A549 (cell line): ENCODE data around the gene PRKG1. TPM values are rescaled to one million over a fixed set of nuclear protein-coding genes. Genes with fewer than 3 reads are reported as not detected.

Source experiments
- ATAC-seq, 2 experiments: fragments of 200-7000 bp in 1 of 2; fragments of >200 bp in 1 of 2; cut with Nextera tagmentation in 1 of 2; cut with Tn5 transposase in 1 of 2; 3 replicates each; pipeline versions ENCODE4 v1.8.0 to v1.9.1; 2018 to 2020; ENCODE audit warnings: mild to moderate bottlenecking in 1 of 2, moderate library complexity in 1 of 2
- CTCF ChIA-PET: fragments of 300-600 bp; sonication (Branson Sonifier 250); formaldehyde crosslinking; extraction: SDS; loops from one replicate; lab custom pipeline; 2021; ENCODE audit warnings: antibody characterized with exemption, inconsistent platforms; lab: Yijun Ruan, JAX
- POLR2A ChIA-PET: fragments of 350-600 bp; formaldehyde crosslinking; extraction: SDS; loops from one replicate; lab custom pipeline; 2021; ENCODE audit warnings: antibody characterized with exemption, inconsistent platforms; lab: Yijun Ruan, JAX
- DNase-seq, 2 experiments: peaks; one replicate each; pipeline versions ENCODE4 v3.0.0 to v3.0.0-alpha.2; 2011 to 2016; ENCODE audit warnings: low read depth in 1 of 2, low spot score in 1 of 2
- FAIRE-seq: peaks from 2 replicates; lab custom pipeline; 2011; peaks lifted over from hg19 to GRCh38; lab: Jason Lieb, UNC
- H3K27ac ChIP-seq, 2 experiments: fragments of >200 bp; sonication (Bioruptor Twin); formaldehyde crosslinking; 3 replicates each; pipeline ENCODE4 v1.5.1; 2016 to 2017
- H3K4me1 ChIP-seq: fragments of >200 bp; sonication (Bioruptor Twin); formaldehyde crosslinking; 3 replicates; pipeline ENCODE4 v1.6.1; 2016
- H3K4me2 ChIP-seq: fragments of >200 bp; sonication (Bioruptor Twin); formaldehyde crosslinking; 3 replicates; pipeline ENCODE4 v1.6.1; 2016
- H3K4me3 ChIP-seq: fragments of >200 bp; sonication (Bioruptor Twin); formaldehyde crosslinking; 3 replicates; pipeline ENCODE4 v1.5.1; 2016
- H3K9me3 ChIP-seq: fragments of >200 bp; sonication (Bioruptor Twin); formaldehyde crosslinking; 3 replicates; pipeline ENCODE4 v1.6.1; 2016
- BHLHE40 ChIP-seq: IDR thresholded peaks from 2 replicates; pipeline ENCODE4 v1.6.1; 2012; ENCODE audit warnings: low read depth, low read length, inconsistent platforms
- CEBPB ChIP-seq, 2 experiments: fragments of >200 bp in 1 of 2; sonication (Bioruptor Twin) in 1 of 2; formaldehyde crosslinking in 1 of 2; IDR thresholded peaks; 2 replicates each; pipeline ENCODE4 v1.6.1; 2012 to 2016
- FOXS1 ChIP-seq: fragments of 250-450 bp; sonication (Bioruptor Pico); IDR thresholded peaks from 2 replicates; pipeline ENCODE4 v1.5.0; 2020; ENCODE audit warnings: mild to moderate bottlenecking, moderate library complexity
- GATA3 ChIP-seq: IDR thresholded peaks from 2 replicates; pipeline ENCODE4 v1.6.1; 2012; ENCODE audit warnings: borderline replicate concordance
- HEYL ChIP-seq: fragments of 250-450 bp; sonication (Bioruptor Pico); IDR thresholded peaks from 2 replicates; pipeline ENCODE4 v1.8.0; 2021; ENCODE audit warnings: mild to moderate bottlenecking, moderate library complexity
- HOXB5 ChIP-seq: fragments of 250-450 bp; sonication (Bioruptor Pico); IDR thresholded peaks from 2 replicates; pipeline ENCODE4 v1.5.0; 2020; ENCODE audit warnings: mild to moderate bottlenecking, moderate library complexity
- KDM5A ChIP-seq: fragments of 200-600 bp; sonication (generic); IDR thresholded peaks from 2 replicates; pipeline ENCODE4 v1.6.1; 2016; ENCODE audit warnings: antibody characterized with exemption, mild to moderate bottlenecking
- MAFK ChIP-seq: fragments of 450-650 bp; IDR thresholded peaks from 2 replicates; pipeline ENCODE4 v1.6.1; 2014; ENCODE audit not compliant: partially characterized antibody
- MYC ChIP-seq: IDR thresholded peaks from 2 replicates; pipeline ENCODE4 v1.6.1; 2012; ENCODE audit warnings: mild to moderate bottlenecking, inconsistent platforms, low read length, improper control_type of control experiment, borderline replicate concordance
- NFE2L2 ChIP-seq: fragments of 150-350 bp; conservative IDR thresholded peaks from 2 replicates; pipeline ENCODE4 v1.6.1; 2014; ENCODE audit warnings: low read length
- NPAS2 ChIP-seq: fragments of 250-450 bp; sonication (Bioruptor Pico); IDR thresholded peaks from 2 replicates; pipeline ENCODE4 v1.8.0; 2022; ENCODE audit warnings: mild to moderate bottlenecking, moderate library complexity, borderline replicate concordance
- POLR2A ChIP-seq: IDR thresholded peaks from 2 replicates; pipeline ENCODE4 v1.6.1; 2012; ENCODE audit warnings: mild to moderate bottlenecking, low read length
- POLR2AphosphoS2 ChIP-seq: conservative IDR thresholded peaks from 2 replicates; pipeline ENCODE4 v1.6.1; 2012; ENCODE audit warnings: low read length, improper control_type of control experiment, inconsistent platforms
- RCOR1 ChIP-seq: fragments of 150-350 bp; IDR thresholded peaks from 2 replicates; pipeline ENCODE4 v1.6.1; 2014; ENCODE audit warnings: antibody characterized with exemption, low read length, low read depth
- ZSCAN20 ChIP-seq: fragments of 250-450 bp; sonication (Bioruptor Pico); IDR thresholded peaks from 2 replicates; pipeline ENCODE4 v1.8.0; 2022; ENCODE audit warnings: mild to moderate bottlenecking, moderate library complexity
- WGBS: methylation state at CpG from one replicate; pipeline ENCODE4 v1.1.6; 2017; ENCODE audit errors: missing lambda C conversion rate; 5-methylcytosine and 5-hydroxymethylcytosine counted together
- polyA plus RNA-seq, 4 experiments: library from polyadenylated mRNA; depleted of rRNA in 3 of 4; stranded (reverse); fragments of >200 nt; fragmentation: RNase III in 1 of 4; extraction: RNeasy Plus Mini Kit Qiagen cat#74134 plus additional on column Dnase treatment in 1 of 4; gene quantifications; 2 replicates in 3 of 4; 3 replicates in 1 of 4; pipeline ENCODE4 v1.2.3, GENCODE V29; 2011 to 2017
- TF ChIP-seq, protein P1 (sequence below): fragments of 200-600 bp; sonication (generic); IDR thresholded peaks from 2 replicates; pipeline ENCODE4 v1.6.1; 2016; ENCODE audit warnings: antibody characterized with exemption, mild to moderate bottlenecking, moderate library complexity
- TF ChIP-seq, protein P2 (sequence below): IDR thresholded peaks from 2 replicates; pipeline ENCODE4 v1.6.1; 2012
- TF ChIP-seq, protein P3 (sequence below): fragments of 450-650 bp; IDR thresholded peaks from 2 replicates; pipeline ENCODE4 v1.6.1; 2014; ENCODE audit warnings: antibody characterized with exemption
- TF ChIP-seq, protein P4 (sequence below): fragments of 250-450 bp; sonication (Bioruptor Pico); IDR thresholded peaks from 2 replicates; pipeline ENCODE4 v1.5.0; 2020; ENCODE audit warnings: low read depth, mild to moderate bottlenecking, moderate library complexity

Gene PRKG1
- polyA plus RNA-seq, 2 of the 4 experiments (the other 2 are of a cell fraction): not detected

DNA sequence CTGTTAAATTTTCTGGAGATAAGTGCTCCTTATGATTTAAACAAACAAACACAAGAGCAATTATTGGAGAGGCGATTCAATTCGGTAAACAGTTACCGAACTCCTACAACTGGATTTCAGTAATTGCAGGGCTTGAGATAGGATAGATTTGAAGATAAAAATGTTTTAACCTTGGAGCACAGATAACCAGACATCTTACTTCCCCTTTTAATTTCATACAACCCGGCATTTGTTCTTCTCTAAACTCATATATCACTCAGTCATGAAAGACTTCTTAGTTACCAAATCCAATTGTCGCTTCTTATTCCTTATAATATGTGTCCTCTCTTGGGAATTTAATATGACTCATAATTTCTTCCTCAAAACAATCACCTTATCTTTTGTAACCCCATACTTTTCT is 861.1 kb downstream of the PRKG1 start:
- no peak for FAIRE-seq
- H3K4me2 ChIP-seq: no peak overlapping the region
- no peaks in the 10 kb centered on the region for H3K4me1 ChIP-seq
- H3K27ac ChIP-seq: no peak overlapping the region
- H3K9me3 ChIP-seq: no peaks in the 10 kb centered on the region
- WGBS: 21% methylated on average over 5 of the region's 5 CpGs
- H3K4me3 ChIP-seq: no peak overlapping the region
- CTCF ChIA-PET: no interaction called here
- TF ChIP-seq, protein P1, sequence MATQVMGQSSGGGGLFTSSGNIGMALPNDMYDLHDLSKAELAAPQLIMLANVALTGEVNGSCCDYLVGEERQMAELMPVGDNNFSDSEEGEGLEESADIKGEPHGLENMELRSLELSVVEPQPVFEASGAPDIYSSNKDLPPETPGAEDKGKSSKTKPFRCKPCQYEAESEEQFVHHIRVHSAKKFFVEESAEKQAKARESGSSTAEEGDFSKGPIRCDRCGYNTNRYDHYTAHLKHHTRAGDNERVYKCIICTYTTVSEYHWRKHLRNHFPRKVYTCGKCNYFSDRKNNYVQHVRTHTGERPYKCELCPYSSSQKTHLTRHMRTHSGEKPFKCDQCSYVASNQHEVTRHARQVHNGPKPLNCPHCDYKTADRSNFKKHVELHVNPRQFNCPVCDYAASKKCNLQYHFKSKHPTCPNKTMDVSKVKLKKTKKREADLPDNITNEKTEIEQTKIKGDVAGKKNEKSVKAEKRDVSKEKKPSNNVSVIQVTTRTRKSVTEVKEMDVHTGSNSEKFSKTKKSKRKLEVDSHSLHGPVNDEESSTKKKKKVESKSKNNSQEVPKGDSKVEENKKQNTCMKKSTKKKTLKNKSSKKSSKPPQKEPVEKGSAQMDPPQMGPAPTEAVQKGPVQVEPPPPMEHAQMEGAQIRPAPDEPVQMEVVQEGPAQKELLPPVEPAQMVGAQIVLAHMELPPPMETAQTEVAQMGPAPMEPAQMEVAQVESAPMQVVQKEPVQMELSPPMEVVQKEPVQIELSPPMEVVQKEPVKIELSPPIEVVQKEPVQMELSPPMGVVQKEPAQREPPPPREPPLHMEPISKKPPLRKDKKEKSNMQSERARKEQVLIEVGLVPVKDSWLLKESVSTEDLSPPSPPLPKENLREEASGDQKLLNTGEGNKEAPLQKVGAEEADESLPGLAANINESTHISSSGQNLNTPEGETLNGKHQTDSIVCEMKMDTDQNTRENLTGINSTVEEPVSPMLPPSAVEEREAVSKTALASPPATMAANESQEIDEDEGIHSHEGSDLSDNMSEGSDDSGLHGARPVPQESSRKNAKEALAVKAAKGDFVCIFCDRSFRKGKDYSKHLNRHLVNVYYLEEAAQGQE: no peak
- TF ChIP-seq ZSCAN20 (CRISPR knock-in tag) (no peak), NFE2L2 (no peak), POLR2AphosphoS2 (no peak), HEYL (CRISPR knock-in tag) (no peak), BHLHE40 (no peak), FOXS1 (CRISPR knock-in tag) (no peak), GATA3 (no peak), POLR2A (no peak)
- TF ChIP-seq, protein P2, sequence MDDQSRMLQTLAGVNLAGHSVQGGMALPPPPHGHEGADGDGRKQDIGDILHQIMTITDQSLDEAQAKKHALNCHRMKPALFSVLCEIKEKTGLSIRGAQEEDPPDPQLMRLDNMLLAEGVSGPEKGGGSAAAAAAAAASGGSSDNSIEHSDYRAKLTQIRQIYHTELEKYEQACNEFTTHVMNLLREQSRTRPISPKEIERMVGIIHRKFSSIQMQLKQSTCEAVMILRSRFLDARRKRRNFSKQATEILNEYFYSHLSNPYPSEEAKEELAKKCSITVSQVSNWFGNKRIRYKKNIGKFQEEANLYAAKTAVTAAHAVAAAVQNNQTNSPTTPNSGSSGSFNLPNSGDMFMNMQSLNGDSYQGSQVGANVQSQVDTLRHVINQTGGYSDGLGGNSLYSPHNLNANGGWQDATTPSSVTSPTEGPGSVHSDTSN: no peak
- TF ChIP-seq, all 56 proteins: peak for 0
- no peak for ATAC-seq
- DNase-seq: no peak
- POLR2A ChIA-PET: no interaction called here

DNA sequence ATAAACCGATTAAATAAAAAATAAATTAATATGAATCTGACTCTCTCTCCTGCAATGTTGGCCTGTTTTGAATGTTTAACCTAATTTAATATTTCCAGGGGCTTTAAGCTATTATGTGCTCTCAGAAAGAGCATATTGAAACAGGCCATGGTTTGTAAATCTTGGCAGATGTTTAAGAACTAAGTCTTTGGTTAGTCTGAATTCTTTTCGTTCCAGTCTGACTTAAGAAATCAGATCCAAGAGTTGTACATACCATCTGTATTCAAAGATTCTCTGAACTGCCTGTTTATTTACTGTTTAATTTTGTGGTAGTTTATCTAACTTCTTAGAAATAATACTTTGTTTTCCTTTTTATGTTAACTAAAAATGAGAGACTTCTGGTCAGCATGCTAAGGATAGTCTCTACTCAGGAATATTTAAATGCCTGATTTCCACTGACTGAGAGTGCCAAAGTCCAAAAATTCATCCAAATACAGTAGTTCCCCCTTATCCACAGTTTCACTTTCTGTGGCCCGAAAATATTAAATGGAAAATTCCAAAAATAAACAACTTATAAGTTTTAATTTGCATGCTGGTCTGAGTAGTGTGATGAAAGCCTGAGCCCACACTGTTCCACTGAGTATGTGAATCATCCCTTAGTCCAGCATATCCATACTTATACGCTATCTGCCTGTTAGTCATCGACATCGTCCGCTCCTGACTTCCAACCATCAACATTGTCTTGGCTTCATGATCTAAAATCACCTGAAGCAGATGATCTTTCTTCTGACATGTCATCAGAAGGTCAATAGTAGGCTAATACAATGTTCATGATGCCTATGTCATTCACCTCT is 863.2 kb downstream of the PRKG1 start:
- ATAC-seq (no peak), FAIRE-seq (no peak), DNase-seq (no peak)
- ChIA-PET POLR2A (no interaction called here), CTCF (no interaction called here)
- no peak overlapping the region for H3K27ac ChIP-seq
- WGBS: 37% methylated on average over 7 of the region's 7 CpGs
- no peaks in the 10 kb centered on the region for H3K4me1 ChIP-seq
- no peak overlapping the region for H3K4me3 ChIP-seq
- H3K4me2 ChIP-seq: no peak overlapping the region
- H3K9me3 ChIP-seq: no peaks in the 10 kb centered on the region
- no peak for TF ChIP-seq POLR2AphosphoS2
- no peak for TF ChIP-seq KDM5A
- no peak for TF ChIP-seq FOXS1 (CRISPR knock-in tag)
- TF ChIP-seq, protein P3, sequence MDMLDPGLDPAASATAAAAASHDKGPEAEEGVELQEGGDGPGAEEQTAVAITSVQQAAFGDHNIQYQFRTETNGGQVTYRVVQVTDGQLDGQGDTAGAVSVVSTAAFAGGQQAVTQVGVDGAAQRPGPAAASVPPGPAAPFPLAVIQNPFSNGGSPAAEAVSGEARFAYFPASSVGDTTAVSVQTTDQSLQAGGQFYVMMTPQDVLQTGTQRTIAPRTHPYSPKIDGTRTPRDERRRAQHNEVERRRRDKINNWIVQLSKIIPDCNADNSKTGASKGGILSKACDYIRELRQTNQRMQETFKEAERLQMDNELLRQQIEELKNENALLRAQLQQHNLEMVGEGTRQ: no peak

DNA sequence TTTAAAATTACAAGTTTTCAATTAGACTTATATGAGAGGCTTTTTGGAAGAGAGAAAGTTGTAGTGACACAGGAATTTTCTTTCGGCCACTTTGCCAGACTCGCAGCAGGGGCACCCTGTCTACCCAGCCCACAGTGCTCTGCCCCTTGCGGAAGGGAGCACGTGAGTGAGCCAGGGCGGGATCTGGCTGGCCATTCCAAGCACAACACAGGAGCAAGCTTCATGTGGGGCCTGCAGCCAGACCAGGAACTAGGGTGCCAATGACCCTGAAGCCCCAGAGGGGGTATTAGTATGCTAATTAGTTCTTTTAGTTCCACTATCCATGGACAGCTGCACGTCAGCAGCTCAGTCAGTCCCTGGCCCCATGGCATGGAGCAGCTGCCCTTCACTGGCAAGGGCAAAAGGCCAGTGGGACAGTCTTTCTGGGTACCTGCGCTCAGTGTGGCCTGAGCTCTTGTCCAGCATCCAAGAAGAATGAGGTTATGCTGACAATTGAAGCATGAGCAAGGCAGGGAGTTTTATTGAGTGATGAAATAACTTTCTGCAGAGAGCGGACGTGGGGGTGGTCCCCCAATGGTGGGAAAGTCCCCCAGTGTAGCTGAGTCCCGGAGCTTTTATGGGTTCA is 876.2 kb downstream of the PRKG1 start:
- no peak for TF ChIP-seq RCOR1
- no peak for TF ChIP-seq BHLHE40
- TF ChIP-seq MAFK: no peak
- TF ChIP-seq HOXB5 (CRISPR knock-in tag): no peak
- no peak for TF ChIP-seq ZSCAN20 (CRISPR knock-in tag)
- no peak for TF ChIP-seq CEBPB (IDR thresholded peaks at IDR 0.05)
- TF ChIP-seq MYC: no peak
- TF ChIP-seq, protein P4, sequence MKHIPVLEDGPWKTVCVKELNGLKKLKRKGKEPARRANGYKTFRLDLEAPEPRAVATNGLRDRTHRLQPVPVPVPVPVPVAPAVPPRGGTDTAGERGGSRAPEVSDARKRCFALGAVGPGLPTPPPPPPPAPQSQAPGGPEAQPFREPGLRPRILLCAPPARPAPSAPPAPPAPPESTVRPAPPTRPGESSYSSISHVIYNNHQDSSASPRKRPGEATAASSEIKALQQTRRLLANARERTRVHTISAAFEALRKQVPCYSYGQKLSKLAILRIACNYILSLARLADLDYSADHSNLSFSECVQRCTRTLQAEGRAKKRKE (CRISPR knock-in tag): no peak
- TF ChIP-seq, protein P2: no peak
- TF ChIP-seq NPAS2 (CRISPR knock-in tag): no peak
- Histone ChIP-seq H3K27ac (no peak overlapping the region), H3K9me3 (no peaks in the 10 kb centered on the region), H3K4me3 (no peak overlapping the region), H3K4me1 (no peaks in the 10 kb centered on the region), H3K4me2 (no peak overlapping the region)
- ATAC-seq (no peak), DNase-seq (no peak), FAIRE-seq (no peak)
- 33% methylated on average over 10 of the region's 10 CpGs for WGBS
- ChIA-PET CTCF (no interaction called here), POLR2A (no interaction called here)
